Measurements from ENCODE around the gene KRT13. TPM values are rescaled to one million over a fixed set of nuclear protein-coding genes. Genes with fewer than 3 reads are reported as not detected.

Gene KRT13
- total and polyA plus RNA-seq, 10 of the 15 experiments (the other 5 are each of a cell fraction or from before 2014, with no cell fraction given), result not detected

- TF ChIP-seq PRDM15 (CRISPR knock-in tag; IDR thresholded peaks at IDR 0.05) (no peak), EGR1 (IDR thresholded peaks at IDR 0.05; ENCODE audit: borderline replicate concordance in 1 of 2, low read depth in 2 of 2, low read length in 2 of 2) (no peak), PAX5 (IDR thresholded peaks at IDR 0.05; ENCODE audit: borderline replicate concordance, low read depth, low read length) (no peak), EP300 (IDR thresholded peaks at IDR 0.05; ENCODE audit: borderline replicate concordance in 1 of 2, control insufficient read depth in 1 of 2, low read depth in 2 of 2, low read length in 2 of 2) (no peak)
Observed at GRCh38 chr17:41521574-41522261, 16.3 kb upstream of the KRT13 start (continued).

GRCh38 chr17:41520821-41521521 lies 15.6 kb upstream of the KRT13 start:
- WGBS (ENCODE audit: insufficient coverage, insufficient replicate concordance, low lambda C conversion rate, missing lambda C conversion rate), result 20% methylated on average over 10 of the region's 10 CpGs
- ChIA-PET CTCF (no interaction called here), RAD21 (ENCODE audit: unreplicated experiment) (no interaction called here), SMC1A (ENCODE audit: uncharacterized antibody, unreplicated experiment) (no interaction called here), POLR2A (no interaction called here)
- no peak for ATAC-seq
- no peaks in the 10 kb centered on the region for H3K4me1 ChIP-seq (ENCODE audit: control insufficient read depth, insufficient read depth, low read length)
- no peak for FAIRE-seq
- H3K9ac ChIP-seq (ENCODE audit: control insufficient read depth, insufficient read depth, low read length), result no peak overlapping the region
- H3K27ac ChIP-seq (ENCODE audit: control insufficient read depth, insufficient read depth), result no peak overlapping the region
- H3K27me3 ChIP-seq (replicated peaks in 1 of 2; ENCODE audit: control insufficient read depth in 2 of 2, insufficient read depth in 2 of 2, low read length in 1 of 2), result no peaks in the 10 kb centered on the region; a peak in 1 of 4 replicates
- H3K4me2 ChIP-seq (ENCODE audit: control insufficient read depth, insufficient read depth), result no peak overlapping the region
- BruUV-seq (replicated peaks), result no TSS peak
- no peaks in the 10 kb centered on the region for H3K79me2 ChIP-seq (ENCODE audit: control insufficient read depth, insufficient read depth, low read length)
- H4K20me1 ChIP-seq (ENCODE audit: control insufficient read depth, insufficient read depth), result no peaks in the 10 kb centered on the region
- DNase-seq (ENCODE audit: low read depth, low spot score), result no peak
- H2AFZ ChIP-seq (ENCODE audit: control insufficient read depth, low read depth, low read length), result no peak overlapping the region
- intact Hi-C loops (cut with micrococcal nuclease; ENCODE audit: unreplicated experiment), result no loop called here
- no peak overlapping the region for H3K4me3 ChIP-seq
- H3K9me3 ChIP-seq (replicated peaks; ENCODE audit: control insufficient read depth, insufficient read depth, low read length), result no peaks in the 10 kb centered on the region
- no peaks in the 10 kb centered on the region for H3K36me3 ChIP-seq (ENCODE audit: control insufficient read depth in 2 of 2, insufficient read depth in 2 of 2, low read length in 1 of 2)
- in situ Hi-C loops (cut with MboI), result no loop called here
- TF ChIP-seq RELB (IDR thresholded peaks at IDR 0.05; ENCODE audit: low read depth) (no peak), ZNF384 (IDR thresholded peaks at IDR 0.05; ENCODE audit: borderline replicate concordance, low read depth, low read length) (no peak), BRCA1 (IDR thresholded peaks at IDR 0.05; ENCODE audit: low read depth, low read length) (no peak), ZNF24 (IDR thresholded peaks at IDR 0.05) (no peak), BMI1 (IDR thresholded peaks at IDR 0.05; ENCODE audit: borderline replicate concordance) (no peak), BCL3 (IDR thresholded peaks at IDR 0.05; ENCODE audit: borderline replicate concordance, insufficient read depth, low read depth, low read length, poor library complexity, severe bottlenecking) (no peak), SRF (IDR thresholded peaks at IDR 0.05; ENCODE audit: low read depth in 2 of 2, low read length in 2 of 2) (no peak), RAD51 (IDR thresholded peaks at IDR 0.05) (no peak), ETV6 (conservative IDR thresholded peaks at IDR 0.05 in 1 of 2, IDR thresholded peaks at IDR 0.05 in 1 of 2; ENCODE audit: borderline replicate concordance in 1 of 2, low read depth in 1 of 2) (no peak)
